Stimulated activated CD4-positive, alpha-beta T cell treated with anti-CD3 and anti-CD28 coated beads, Interleukin-1b, Interleukin-23, amount 100 ng/mL, for 1 hour (primary cell): Measurements from ENCODE around the gene MAN2A1.

Source experiments
- DNase-seq, 2 donors: peaks; one replicate each; pipeline ENCODE4 v3.0.0-alpha.2; 2020; ENCODE audit warnings: low read depth in 2 of 2

The MAN2A1 gene

GRCh38 chr5:109681763-109682162 is 8.0 kb upstream of the MAN2A1 start:
- no peak for DNase-seq

- no peak for DNase-seq
These were observed 7.3 kb upstream of the MAN2A1 start for GRCh38 chr5:109682383-109682782.

- DNase-seq = no peak
These were observed 3.8 kb upstream of the MAN2A1 start for GRCh38 chr5:109685916-109686315.

DNA sequence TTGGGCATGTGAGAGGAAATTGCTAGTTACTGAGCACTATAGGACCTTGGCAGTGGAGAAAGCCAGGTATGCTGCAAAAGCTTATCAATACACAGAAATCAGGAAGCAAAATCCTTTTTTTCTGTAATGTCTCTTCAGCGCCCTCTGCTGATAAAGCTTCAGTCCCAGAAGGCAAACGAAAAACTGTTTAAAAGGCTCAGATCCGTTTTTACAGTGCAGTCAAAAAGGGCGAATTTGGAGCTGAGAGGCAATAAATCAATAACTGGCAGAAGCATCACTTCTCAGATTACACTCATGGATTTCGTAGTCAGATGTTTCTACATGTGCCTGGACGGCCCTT is 1.1 kb upstream of the MAN2A1 start:
- no peak for DNase-seq

GRCh38 chr5:109688970-109689739 is 572 bp upstream of the MAN2A1 start:
- DNase-seq = peak in 1 of 2 donors; percentile 58

- DNase-seq = peak in 1 of 2 donors; percentile 10
These were observed 681 bp downstream of the MAN2A1 start for GRCh38 chr5:109690242-109690974.

DNA sequence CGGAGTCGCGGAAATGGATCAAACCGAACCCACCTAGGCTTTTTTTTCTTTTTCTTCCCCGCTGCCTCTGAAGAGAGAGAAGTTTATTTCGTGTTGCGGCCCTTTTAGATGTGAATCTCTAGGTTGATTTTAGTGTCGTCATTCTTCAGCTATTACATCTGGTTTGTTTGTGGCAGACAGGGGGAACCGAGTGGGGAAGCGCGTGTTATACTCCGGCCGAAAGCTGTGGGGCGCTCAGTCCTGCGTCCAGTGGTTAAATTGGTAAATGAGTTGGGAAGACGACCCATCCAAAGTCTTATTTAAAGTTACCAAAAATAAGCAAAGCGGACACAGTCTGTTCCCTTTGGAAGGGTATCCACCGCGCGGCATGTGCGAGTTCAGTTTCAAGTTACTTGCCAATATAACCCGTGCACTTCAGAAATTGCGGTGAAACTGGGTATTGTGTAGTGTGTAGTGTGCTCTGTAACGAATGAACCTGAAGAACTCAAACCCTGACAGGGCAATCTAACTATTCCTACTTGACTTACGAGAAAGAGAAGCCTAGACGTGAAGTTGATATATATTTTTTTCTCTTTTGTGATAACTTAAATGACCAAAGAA is 1.3 kb downstream of the MAN2A1 start:
- peak in 1 of 2 donors; percentile 14 for DNase-seq

GRCh38 chr5:109691996-109692395 is 2.3 kb downstream of the MAN2A1 start:
- DNase-seq = no peak

DNA sequence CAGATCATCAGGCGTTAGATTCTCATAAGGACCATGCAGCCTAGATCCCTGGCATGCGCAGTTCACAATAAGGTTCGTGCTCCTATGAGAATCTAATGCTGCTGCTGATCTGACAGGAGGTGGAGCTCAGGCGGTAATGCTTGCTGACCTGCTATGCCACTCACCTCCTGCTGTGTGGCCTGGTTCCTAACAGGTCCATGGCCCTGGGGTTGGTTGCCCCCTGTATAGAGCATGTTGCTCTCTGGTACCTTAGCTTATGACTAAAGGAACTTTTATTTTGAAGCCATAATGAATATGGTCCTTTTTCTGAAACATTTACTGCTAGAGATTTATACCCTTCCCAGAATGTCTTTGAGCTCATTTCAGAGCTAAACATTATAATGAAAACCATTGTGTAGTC is 3.1 kb downstream of the MAN2A1 start:
- DNase-seq = no peak

- DNase-seq = no peak
These were observed 4.0 kb downstream of the MAN2A1 start for GRCh38 chr5:109693535-109694400.

- no peak for DNase-seq
These were observed 4.7 kb downstream of the MAN2A1 start for GRCh38 chr5:109694451-109694891.

- no peak for DNase-seq
These were observed 5.5 kb downstream of the MAN2A1 start for GRCh38 chr5:109695005-109695926.

DNA sequence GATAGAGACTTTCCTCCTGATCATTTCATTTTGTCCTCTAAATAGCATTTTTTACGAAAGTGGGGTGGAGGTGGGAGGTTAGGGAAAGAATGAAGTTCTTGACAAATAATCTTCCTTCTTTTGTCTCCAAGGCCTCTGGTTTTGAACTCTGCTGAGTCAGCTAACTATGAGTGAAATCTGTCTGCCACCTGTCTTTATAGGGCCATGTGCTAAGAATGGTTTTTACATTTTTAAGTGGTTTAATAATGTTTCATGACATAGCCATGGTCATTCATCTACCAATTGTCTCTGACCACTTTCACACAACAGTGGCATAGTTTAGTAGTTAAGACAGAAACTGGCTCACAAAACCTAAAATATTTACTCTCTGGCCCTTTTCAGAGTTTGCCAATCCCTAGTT is 7.6 kb downstream of the MAN2A1 start:
- no peak for DNase-seq

DNA sequence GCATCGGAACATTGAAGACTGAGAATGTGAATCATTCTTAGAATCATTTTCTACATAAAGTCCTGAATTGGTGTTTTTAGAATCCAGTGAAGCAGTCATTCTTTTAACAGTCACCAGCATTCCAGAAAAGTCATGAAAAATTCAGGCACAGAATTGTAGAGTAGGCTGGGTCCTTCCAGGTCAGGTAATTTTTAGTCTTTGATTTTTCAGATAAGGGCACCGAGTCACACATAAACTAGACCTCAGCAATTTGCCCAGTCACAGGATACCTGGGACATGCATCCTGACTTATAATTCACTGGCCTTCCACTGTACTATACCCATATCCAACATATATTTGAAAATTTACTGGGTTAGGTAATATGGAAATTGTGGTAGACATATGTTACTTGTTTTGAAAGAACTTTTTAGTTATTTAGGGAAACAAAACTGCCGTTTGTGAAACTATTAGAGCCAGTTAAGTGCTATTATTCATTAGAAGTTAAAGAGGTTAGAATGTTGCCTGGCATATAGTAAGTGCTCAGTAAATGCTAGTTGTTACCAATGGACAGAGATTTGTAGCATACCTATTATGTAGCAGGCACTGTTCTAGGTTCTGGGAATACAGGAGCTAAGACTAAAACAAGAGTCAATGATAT is 10.9 kb downstream of the MAN2A1 start:
- no peak for DNase-seq

- DNase-seq = no peak
These were observed 11.5 kb downstream of the MAN2A1 start for GRCh38 chr5:109701252-109701651.

DNA sequence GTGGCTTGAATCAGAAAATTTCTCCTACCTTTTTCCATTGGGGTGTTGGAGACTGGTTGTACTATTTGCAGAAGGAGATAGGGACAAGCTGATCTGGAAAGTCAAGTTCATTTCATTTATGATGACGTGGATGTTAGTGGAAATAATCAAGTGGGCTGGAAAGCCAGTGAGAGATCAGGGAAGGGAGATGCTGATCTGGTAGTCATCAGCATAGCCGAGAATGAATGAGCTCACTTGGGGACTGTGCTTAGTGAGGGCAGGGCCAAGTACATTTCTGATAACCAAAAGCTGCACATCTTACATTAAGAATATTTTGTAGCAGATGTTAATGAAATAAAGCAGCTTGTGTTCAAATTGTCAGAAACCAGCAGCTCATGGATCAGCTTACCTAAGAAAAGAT is 12.1 kb downstream of the MAN2A1 start:
- no peak for DNase-seq

DNA sequence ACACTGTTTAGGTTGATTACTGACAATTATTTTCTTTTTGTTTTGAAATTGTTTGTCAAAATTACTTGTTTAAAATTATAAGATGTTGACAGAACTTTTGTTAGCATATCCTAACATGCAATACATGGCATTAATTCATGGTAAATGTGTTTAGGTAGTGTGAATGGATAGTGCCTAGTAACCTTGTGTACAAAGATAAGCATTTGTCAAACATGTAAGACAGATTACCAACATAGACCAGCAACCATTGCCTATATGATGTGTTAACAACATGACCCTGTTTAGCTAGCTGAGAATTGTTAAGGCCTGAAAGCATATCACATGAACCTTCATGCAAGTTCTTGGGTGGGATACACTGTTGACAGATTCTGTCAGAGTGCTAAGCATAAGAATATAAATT is 13.4 kb downstream of the MAN2A1 start:
- DNase-seq = no peak

DNA sequence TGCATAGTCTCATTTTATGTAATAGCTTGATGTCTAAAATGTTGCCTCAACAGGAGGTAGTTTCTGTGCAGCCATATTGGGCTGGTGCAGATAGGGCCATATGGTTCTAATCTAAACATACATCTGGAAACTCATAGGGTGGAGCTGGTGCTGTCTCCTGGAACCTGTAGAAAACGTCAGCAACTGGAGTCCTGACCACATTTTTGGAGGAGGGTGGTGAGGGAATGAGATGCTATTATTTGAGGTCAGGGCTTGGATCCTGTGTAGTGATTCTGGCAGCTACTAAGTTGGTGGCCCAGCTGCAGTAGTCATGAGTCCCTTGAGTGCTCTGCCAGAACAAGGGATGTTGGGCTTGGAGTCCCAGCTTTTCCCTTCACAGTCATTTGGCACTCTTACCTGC is 14.1 kb downstream of the MAN2A1 start:
- no peak for DNase-seq

DNA sequence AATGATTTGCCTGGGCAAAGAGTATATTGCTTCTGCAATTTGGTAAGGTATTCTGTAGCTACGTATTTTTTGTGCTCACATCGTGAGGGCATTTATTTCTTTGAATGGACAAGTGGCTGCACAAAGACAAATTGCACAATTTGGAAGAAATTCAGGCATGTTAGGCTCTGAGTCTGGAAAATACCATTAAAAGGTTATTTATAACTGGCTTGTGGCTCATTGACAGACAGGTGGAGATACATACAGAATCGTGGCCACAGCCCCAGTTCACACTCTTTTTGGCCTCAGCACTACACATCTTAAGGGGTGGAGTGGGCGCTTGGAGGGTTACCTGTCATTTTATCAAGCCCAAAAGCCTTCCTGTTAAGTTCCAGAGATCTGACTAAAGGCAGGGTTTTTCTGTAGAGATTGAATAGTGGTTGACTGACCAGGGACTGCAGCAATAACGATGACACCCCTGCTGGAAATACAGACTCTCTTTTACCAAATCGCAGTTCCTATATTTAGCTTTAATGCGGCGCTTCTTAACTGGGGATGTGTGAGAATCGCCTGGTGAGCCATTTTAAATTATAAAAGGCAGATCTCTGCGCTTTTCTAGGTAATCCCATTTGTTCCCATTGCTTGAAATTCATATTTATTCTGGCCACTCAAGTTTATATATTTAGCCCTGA is 14.7 kb downstream of the MAN2A1 start:
- DNase-seq = no peak

GRCh38 chr5:109705596-109705995 is 15.9 kb downstream of the MAN2A1 start:
- DNase-seq = no peak
